Ishikawa (cell line): ENCODE results near the gene PRDM16.

ENCODE experiments used
- CEBPB ChIP-seq: IDR thresholded peaks from 2 replicates; pipeline ENCODE4 v1.6.1; 2012
- CREB1 ChIP-seq: IDR thresholded peaks from 2 replicates; pipeline ENCODE4 v1.6.1; 2012; ENCODE audit warnings: low read depth
- EGR1 ChIP-seq: IDR thresholded peaks from 2 replicates; pipeline ENCODE4 v1.6.1; 2012
- EP300 ChIP-seq: IDR thresholded peaks from 2 replicates; pipeline ENCODE4 v1.6.1; 2012; ENCODE audit warnings: borderline replicate concordance
- FOXM1 ChIP-seq: IDR thresholded peaks from 2 replicates; pipeline ENCODE4 v1.6.1; 2012; ENCODE audit warnings: low read depth, borderline replicate concordance
- NFIC ChIP-seq: IDR thresholded peaks from 2 replicates; pipeline ENCODE4 v1.6.1; 2012
- RAD21 ChIP-seq: IDR thresholded peaks from 2 replicates; pipeline ENCODE4 v1.6.1; 2012; ENCODE audit warnings: low read depth
- TAF1 ChIP-seq: IDR thresholded peaks from 2 replicates; pipeline ENCODE4 v1.6.1; 2012; ENCODE audit warnings: low read depth, mild to moderate bottlenecking
- TCF12 ChIP-seq: IDR thresholded peaks from 2 replicates; pipeline ENCODE4 v1.6.1; 2012; ENCODE audit warnings: low read depth
- TEAD4 ChIP-seq: IDR thresholded peaks from 2 replicates; pipeline ENCODE4 v1.6.1; 2012
- YY1 ChIP-seq: IDR thresholded peaks from 2 replicates; pipeline ENCODE4 v1.6.1; 2012; ENCODE audit warnings: low read depth
- ZBTB7A ChIP-seq: IDR thresholded peaks from 2 replicates; pipeline ENCODE4 v1.6.1; 2012; ENCODE audit warnings: low read depth
- TF ChIP-seq, protein P1 (sequence below): IDR thresholded peaks from 2 replicates; pipeline ENCODE4 v1.6.1; 2012
- TF ChIP-seq, protein P2 (sequence below): IDR thresholded peaks from 2 replicates; pipeline ENCODE4 v1.6.1; 2012
- TF ChIP-seq, protein P3 (sequence below): IDR thresholded peaks from 2 replicates; pipeline ENCODE4 v1.6.1; 2012; ENCODE audit warnings: low read depth, mild to moderate bottlenecking

PRDM16 gene

DNA sequence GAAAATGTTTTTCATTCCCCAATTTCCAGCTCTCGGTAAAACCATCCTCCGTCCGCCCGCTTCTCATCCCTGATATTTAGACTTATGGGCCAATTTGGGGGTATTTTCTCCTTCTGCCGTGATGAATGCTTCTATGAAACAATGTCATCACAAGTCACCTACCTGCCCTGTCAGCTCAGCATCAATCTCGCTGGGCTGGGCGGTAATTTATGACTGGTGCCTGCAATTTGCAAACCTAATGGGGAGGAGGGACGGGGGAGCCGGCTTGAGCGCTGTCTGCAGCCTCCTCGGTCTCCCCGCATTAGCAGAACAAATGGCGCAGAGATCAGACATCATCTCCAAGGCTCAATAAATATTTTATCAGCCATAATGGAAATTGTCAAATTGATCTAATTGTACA lies 72.1 kb downstream of the PRDM16 start:
- TF ChIP-seq, protein P1, sequence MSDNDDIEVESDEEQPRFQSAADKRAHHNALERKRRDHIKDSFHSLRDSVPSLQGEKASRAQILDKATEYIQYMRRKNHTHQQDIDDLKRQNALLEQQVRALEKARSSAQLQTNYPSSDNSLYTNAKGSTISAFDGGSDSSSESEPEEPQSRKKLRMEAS, result no peak
- TF ChIP-seq CEBPB (no peak), CREB1 (no peak), EGR1 (no peak)

DNA sequence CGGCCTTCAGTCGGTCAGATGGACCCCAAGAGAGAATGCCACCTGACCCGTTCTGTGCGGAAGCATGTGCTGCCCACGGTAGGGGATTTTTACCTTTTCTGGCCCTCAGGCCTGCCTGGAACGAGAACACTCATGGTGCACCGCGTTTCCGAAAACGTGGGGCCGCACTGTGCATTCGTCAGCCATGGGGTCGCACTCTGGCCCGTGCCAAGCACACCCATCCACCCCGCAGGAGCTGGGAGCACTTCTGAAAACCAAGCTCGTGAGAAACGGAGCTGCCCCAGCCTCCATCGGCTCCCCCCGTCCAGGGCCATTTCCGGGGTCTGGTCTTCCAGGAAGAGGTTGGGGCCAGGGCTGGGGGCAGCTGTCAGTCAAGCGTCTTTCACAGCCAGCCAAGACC lies 72.8 kb downstream of the PRDM16 start:
- TF ChIP-seq ZBTB7A (no peak), CREB1 (no peak), EGR1 (no peak), TCF12 (no peak), YY1 (no peak), NFIC (no peak), TEAD4 (no peak), RAD21 (no peak), TAF1 (no peak), CEBPB (no peak), EP300 (no peak), FOXM1 (no peak)
- TF ChIP-seq, protein P2, sequence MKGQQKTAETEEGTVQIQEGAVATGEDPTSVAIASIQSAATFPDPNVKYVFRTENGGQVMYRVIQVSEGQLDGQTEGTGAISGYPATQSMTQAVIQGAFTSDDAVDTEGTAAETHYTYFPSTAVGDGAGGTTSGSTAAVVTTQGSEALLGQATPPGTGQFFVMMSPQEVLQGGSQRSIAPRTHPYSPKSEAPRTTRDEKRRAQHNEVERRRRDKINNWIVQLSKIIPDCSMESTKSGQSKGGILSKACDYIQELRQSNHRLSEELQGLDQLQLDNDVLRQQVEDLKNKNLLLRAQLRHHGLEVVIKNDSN, result no peak
- TF ChIP-seq, protein P1, result no peak
- TF ChIP-seq, protein P3, sequence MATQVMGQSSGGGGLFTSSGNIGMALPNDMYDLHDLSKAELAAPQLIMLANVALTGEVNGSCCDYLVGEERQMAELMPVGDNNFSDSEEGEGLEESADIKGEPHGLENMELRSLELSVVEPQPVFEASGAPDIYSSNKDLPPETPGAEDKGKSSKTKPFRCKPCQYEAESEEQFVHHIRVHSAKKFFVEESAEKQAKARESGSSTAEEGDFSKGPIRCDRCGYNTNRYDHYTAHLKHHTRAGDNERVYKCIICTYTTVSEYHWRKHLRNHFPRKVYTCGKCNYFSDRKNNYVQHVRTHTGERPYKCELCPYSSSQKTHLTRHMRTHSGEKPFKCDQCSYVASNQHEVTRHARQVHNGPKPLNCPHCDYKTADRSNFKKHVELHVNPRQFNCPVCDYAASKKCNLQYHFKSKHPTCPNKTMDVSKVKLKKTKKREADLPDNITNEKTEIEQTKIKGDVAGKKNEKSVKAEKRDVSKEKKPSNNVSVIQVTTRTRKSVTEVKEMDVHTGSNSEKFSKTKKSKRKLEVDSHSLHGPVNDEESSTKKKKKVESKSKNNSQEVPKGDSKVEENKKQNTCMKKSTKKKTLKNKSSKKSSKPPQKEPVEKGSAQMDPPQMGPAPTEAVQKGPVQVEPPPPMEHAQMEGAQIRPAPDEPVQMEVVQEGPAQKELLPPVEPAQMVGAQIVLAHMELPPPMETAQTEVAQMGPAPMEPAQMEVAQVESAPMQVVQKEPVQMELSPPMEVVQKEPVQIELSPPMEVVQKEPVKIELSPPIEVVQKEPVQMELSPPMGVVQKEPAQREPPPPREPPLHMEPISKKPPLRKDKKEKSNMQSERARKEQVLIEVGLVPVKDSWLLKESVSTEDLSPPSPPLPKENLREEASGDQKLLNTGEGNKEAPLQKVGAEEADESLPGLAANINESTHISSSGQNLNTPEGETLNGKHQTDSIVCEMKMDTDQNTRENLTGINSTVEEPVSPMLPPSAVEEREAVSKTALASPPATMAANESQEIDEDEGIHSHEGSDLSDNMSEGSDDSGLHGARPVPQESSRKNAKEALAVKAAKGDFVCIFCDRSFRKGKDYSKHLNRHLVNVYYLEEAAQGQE, result no peak

DNA sequence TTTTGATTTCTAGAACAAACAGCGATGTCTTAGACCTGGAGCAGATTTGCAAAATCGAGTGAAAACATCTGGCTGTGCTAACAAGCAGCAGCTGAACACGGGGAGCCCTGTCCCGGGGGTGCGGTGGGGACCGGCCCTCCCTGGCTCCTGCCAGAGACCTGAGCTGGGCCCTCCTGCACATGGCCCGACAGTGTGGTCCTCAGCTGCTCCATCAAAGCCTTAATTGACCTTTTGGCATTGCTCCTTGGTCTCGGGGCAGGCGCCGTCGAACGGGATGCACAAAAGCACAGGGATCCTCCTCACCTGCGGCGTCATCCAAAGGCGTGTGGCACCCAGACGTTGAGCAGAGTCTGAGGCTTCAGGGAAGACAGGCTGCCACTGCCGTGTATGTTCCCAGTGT lies 73.2 kb downstream of the PRDM16 start:
- TF ChIP-seq NFIC, result no peak

DNA sequence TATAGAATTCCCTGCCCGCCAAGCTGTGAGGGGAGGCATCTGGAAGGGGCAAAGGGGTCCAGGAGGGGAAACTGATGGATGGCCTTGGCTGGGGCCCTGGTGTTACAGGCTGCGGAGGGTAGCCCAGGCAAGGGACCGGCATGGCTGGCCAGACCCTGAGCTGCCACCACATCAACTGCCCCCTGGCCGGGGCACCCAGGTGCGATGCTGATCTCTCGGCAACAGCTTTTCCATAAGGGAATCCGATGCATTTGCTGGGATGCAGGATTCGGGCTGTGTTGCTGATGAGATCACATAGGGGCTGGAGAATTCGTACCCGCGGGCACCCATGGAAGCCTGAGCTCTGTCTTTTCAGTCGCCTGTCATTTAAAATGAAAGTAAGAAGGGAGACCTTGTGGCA lies 73.7 kb downstream of the PRDM16 start:
- TF ChIP-seq EGR1, result no peak
- TF ChIP-seq YY1, result no peak
- no peak for TF ChIP-seq FOXM1
- no peak for TF ChIP-seq TEAD4
- TF ChIP-seq, protein P1, result no peak
- TF ChIP-seq, protein P3, result no peak
- TF ChIP-seq EP300, result no peak
- no peak for TF ChIP-seq RAD21
- no peak for TF ChIP-seq NFIC
- TF ChIP-seq ZBTB7A, result no peak
- TF ChIP-seq TAF1, result no peak
- TF ChIP-seq, protein P2, result no peak
- no peak for TF ChIP-seq CEBPB
- no peak for TF ChIP-seq TCF12
- TF ChIP-seq CREB1, result no peak

DNA sequence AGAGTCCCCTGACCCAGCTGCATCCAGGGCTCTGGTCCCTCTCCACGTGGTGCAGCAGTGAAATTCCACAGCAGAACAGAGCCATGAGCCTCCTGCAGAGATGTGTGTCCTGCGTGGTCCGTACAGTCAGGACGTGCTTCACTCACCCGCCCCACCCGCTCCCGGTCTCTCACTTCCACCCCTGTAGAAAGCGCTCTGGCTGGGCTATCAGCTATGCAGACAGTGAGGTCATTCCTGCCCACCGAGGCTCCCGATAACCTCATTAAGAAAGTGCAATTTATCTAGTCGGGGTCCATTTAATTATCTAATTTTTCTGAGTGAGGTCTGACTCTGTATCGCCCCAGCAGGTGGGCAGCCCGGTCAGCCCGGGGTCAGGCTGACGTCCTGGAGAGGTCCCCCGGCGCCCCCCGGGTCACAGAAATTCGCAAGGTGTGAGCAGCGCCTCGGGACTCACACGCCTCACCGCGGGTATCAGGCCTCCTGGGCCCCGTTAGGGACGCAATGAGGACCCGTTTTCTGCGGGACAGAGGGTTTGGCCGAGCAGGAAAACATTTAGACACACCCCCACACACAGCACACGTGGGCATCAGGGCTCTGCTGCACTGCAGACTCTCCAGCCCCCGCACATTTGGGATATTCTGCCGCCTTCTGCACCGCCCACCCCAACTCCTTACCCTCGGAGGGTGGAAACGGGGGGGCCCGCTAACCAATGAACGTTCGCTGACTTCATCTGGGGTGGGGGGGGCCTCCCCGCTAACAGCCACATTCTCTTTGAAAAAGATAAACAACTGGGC lies 76.7 kb downstream of the PRDM16 start:
- TF ChIP-seq, protein P2, result no peak
- TF ChIP-seq, protein P3, result no peak
- no peak for TF ChIP-seq TEAD4
- TF ChIP-seq TCF12, result no peak
- TF ChIP-seq, protein P1, result no peak
- TF ChIP-seq RAD21, result no peak
- TF ChIP-seq CREB1, result no peak
- no peak for TF ChIP-seq FOXM1
- no peak for TF ChIP-seq CEBPB
- no peak for TF ChIP-seq YY1
